NCI-H1417 (cell line): ENCODE data around the gene TFDP2.
"Not testable (repeated sequence)": the region's sequence is repeated elsewhere in the genome, so short reads cannot be mapped to it uniquely, and the experiment has no call there.

ENCODE experiments used
- DNase-seq, 3 experiments: peaks; one replicate each; lab custom pipeline; 2025; lab: John Stamatoyannopoulos, UW

TFDP2 gene

DNA sequence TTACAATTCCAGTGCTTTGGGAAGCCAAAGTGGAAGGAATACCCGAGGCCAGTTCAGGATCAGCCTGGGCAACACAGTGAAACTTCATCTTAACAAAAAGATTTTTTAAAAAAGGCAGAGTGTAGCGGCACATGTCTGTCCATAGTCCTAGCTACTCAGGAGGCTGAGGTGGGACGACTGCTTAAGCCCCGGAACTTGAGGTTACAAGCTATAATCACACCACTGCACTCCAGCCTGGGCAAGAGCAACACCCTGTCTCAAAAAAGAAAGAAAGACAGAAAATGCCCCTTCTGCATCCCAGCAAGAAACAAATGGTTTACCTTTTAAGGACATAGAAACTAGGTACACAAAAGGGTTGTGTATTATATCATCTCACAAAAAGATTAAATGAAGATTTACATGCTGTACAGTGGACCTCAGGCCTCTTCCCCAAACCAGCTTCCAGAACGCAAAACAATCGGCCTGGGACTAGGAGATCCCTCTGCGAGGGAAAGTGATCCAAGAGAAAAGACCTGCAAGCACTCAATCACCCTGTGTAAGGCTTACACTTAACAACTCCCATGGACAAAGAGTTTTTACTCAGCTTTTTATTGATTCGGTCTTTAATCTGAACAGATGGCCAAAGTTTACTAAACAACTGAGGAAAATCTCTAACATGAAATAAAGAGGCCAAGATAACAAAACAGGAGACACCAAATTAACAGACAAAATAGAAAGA lies 21.2 kb downstream of the TFDP2 start:
- no peak for DNase-seq

DNA sequence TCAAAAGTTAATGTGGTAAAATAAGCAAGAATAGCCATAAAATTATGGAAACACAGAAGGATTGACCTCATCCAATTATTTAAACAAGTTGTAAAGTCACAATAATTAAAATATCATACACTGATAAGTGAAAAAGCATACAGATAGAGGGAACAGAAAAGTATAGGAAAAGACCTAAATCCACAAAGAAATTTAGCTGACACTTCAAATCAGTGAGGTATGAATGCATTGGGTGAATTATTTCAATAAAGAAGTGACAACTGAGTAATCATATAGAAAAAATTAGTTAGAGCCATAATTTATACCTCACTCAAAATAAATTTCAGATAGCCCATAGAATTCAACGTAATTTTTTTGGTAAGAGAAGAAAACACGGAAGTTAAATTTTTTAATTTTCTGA lies 25.1 kb downstream of the TFDP2 start:
- no peak for DNase-seq

DNA sequence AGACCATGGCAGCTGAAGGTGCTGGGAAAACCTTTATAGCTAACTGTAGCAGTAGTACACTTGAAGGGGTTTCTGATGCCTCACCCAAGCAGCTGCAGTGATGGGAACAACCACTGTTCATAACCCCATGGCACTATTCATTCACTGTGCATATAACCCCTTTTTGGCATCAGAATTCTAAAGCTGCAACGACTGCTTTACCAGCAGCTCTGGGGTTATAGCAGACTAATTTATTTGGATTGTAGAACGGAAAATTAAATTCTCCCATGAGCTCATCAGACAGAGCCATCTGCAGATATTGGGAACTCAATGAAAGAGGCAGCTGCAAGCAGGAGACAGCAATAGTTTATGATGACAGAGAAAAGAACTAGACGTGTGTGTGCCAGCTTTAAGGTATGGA lies 28.6 kb downstream of the TFDP2 start:
- peak in 1 of 3 experiments; percentile 32 for DNase-seq

- no peak for DNase-seq
These were observed 30.4 kb downstream of the TFDP2 start for GRCh38 chr3:142118911-142119310.

DNA sequence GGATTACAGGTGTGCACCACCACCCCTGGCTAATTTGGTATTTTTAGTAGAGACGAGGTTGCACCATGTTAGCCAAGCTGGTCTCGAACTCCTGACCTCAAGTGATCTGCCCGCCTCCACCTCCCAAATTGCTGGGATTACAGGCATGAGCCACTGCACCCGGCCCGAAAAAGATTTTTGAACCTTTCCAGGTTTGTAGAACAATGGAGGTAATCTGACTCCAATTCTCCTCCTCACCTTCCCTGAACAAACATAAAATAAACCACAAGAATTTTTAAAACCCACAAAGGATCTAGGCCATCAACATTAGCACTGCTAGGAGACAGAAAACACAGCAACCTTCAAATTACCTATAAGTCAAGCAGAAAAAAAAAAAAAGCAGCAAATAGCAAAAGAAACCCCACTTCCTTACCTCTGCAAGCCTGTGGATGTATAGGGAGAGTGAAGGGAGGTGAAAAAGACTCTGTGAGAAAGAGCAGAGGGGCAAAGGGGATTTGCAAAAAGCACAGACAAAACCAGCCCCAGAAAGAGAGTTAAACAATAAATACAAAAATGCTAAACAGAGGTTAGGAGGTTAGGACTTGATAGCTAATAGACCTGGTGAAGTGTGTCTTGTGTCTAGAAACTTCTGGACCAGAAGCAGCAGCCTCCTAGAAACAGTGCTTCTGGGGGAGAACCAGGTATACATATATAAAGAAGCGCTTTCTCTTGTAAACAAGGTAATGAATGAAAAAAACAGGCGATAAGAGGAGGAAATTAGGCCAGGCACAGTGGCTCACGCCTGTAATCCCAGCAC lies 32.1 kb downstream of the TFDP2 start:
- DNase-seq, result peak in 1 of 3 experiments; percentile 79

GRCh38 chr3:142115867-142116668 lies 33.3 kb downstream of the TFDP2 start:
- DNase-seq, result no peak

DNA sequence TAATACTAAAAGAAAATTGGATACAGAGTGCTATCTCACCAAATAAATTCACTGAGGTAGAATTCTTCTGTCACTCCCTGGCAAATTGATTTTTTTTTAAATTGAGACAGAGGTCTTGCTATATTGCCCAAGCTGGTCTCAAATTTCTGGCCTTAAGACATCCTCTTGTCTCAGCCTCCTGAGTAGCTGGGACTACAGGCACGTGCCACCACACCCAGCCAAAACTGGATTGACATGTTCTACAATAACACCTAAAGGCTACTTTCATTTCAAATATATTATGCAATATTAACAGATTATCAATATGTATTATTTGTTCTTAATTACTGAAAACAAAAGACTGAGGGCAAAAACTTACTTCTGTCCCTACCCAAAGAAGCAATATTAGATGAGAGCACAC lies 36.7 kb downstream of the TFDP2 start:
- no peak for DNase-seq

DNA sequence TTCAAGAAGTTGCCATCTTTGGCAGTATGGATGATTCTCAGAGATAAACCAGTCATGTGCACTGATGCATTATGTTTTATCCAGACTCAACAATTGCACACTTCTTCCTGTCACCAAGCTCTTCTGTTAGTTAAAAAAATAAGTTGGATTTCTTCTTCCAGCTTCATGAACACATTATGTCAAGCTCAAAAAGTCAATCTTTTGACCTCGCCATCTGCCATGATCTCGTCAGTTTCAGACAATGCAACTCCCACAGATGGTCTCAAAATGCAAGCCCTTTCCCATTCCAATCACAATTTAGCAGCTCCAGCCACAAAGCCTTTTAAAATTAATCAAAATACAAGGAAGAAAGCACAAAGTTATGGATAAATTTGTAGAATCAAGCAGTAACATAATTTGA lies 42.8 kb downstream of the TFDP2 start:
- no peak for DNase-seq

DNA sequence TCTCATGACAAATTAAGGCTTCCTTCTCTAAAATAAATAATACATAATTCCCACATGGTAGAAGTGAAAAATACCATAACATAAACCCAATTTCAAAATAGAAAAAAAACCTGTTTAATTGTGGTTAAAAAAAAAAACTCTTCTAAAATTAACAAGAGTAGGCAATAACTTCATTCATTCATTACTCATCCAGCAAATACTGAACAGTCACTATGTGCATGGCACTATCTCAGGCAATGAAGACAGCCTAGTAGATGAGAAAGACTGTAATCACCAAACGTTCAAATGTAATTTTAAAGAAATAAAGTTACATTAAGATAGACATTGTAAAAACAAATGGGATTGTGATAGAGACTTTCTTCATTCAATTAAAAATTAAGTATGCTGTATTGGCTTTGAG lies 43.4 kb downstream of the TFDP2 start:
- no peak for DNase-seq

DNA sequence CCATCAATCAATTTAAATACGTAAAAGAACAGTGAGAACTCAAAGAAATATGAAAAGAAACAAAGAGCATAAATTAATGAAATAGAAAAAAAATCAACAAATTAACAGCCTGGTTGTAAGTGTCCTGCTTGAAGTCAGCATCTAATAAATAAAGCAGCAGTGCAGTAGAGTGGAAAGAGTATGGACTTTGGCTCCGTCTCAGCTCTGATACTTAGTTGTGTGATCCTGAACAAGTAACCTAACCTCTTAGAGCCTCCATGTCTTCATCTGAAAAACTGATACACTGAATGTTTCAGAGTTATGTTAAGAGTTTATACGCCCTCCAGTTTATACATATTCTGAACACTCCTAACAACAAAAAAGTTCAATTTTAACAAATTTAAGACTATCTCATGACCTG lies 44.6 kb downstream of the TFDP2 start:
- DNase-seq, result no peak

- no peak for DNase-seq
These were observed 50.4 kb downstream of the TFDP2 start for GRCh38 chr3:142098964-142099363.

DNA sequence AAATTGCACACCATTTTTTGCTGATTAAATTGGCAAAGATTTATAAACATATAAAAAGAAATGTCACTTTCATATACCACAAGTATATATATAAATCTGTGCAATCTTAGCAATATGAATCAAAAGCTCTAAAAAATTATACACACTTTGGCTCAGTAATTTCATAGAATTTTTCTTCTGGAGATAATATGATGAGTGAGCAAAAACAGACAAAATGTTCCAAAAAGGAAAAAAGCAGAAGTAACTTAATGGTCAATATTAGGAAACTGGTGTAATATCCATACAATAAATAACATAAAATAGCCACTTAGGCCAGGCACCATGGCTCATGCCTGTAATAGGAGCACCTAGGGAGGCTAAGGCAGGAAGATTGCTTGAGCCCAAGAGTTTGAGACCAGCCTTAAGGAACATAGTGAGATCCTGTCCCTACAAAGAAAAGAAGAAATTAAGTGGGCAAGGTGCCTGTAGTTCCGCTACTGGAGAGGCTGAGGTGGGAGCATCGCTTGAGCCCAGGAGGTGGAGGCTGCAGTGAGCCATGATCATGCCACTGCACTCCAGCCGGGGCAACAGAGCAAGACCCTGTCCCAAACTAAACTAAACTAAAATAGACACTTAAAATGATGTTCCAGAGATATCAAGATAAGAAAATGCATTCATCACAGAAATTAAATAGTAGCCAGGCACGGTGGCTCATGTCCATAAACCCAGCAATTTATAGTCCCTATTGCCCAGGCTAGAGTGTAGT lies 52.1 kb downstream of the TFDP2 start:
- DNase-seq, result no peak

DNA sequence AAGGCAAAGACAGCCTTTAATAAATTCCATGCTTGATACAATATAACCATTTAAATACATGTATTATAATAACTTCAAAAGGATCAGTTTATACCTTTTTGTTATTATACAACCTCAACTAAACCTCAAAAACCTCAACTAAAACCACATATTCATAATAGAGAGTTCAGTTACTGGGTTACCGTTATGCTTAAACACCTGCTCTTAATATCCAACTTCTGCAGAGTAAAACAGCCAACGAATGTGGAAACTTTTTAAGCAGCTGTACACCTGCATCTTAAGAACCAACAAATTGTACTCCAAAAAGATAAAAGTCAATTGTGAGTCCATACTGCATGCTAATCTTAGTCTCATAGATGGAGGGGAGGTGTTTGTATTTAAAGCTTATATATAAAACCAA lies 53.5 kb downstream of the TFDP2 start:
- DNase-seq, result no peak

DNA sequence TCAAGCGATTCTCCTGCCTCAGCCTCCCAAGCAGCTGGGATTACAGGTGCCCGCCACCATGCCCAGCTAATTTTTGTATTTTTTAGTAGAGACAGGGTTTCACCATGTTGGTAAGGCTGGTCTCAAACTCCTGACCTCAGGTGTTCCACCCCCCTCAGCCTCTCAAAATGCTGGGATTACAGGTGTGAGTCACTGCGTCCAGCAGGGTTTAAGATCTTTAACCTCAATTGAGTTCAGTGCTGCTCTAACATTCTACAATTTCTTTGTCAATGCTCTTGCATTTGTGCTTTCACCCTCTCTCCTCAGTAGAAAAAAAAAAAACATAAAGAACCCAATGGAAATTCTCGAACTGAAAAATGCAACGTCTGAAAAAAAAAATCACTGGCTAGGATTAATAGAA lies 60.4 kb downstream of the TFDP2 start:
- DNase-seq, result not testable (repeated sequence)

- no peak for DNase-seq
These were observed 60.8 kb downstream of the TFDP2 start for GRCh38 chr3:142088522-142088921.

- no peak for DNase-seq
These were observed 61.7 kb downstream of the TFDP2 start for GRCh38 chr3:142087676-142088075.

DNA sequence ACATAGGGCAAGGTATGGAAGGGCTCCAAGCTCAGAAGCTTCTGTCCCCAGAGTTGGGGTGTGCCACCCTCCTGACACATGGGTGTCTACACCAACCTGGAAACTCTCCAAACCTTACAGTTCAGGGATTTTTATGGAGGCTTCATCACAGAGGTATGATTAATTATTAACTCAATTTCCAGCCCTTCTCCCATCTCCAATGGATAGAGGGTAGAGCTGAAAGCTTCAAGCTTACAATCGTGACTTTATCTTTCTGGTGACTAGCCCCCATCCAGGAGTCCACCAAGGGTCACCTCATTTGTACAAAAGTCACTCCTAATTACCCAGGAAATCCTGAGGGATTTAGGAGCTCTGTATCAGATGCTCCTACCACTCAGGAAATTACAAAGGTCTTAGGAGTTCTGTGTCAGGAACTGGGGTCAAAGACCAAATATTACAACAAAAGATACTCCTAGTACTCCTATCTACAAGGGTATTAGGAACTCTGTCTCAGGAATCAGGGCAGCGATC lies 62.7 kb downstream of the TFDP2 start:
- no peak for DNase-seq

DNA sequence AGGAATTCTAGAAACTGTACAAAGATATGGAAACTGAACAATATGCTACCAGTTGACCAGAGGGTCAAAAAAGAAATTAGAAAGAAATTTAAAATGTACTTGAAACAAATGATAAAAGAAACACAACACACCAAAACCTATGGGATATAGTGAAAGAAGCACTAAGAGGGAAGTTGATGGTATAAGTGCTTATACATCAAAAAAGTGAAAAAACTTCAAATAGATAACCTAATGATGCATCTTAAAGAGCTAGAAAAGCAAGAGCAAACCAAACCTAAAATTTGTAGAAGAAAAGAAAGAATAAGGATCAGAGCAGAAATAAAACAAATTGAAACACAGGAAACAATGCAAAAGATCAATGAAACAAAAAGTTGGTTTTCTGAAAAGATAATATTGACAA lies 68.2 kb downstream of the TFDP2 start:
- no peak for DNase-seq

DNA sequence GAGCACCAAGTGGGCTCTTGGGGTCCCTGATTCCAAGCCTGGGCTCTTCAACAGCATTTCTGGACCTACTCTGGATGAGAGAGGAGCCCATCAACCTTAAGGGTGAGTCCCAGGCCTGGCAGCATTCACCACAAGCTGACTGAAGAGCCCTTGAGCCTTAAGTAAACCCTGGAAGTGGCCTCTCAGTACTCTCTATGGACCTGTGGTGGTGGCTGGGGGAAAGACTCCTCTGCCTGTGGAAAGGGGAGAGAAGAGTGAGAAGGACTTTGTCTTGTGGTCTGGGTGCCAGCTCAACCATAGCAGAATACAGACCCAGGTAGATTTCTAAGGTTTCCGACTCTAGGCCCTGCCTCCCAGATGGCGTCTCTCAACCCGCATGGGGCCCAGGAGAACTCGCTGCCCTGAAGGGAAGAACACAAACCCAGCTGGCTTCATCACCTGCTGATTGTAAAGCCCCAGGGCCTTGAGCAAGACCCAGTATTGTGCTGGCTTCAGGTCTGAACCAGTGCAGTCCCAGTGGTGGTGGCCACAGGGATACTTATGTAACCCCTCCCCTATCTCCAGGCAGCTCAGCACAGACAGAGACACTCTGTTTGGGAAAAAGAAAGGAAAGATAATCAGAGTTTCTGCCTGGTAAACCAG lies 71.4 kb downstream of the TFDP2 start:
- peak in 1 of 3 experiments; percentile 88 for DNase-seq

DNA sequence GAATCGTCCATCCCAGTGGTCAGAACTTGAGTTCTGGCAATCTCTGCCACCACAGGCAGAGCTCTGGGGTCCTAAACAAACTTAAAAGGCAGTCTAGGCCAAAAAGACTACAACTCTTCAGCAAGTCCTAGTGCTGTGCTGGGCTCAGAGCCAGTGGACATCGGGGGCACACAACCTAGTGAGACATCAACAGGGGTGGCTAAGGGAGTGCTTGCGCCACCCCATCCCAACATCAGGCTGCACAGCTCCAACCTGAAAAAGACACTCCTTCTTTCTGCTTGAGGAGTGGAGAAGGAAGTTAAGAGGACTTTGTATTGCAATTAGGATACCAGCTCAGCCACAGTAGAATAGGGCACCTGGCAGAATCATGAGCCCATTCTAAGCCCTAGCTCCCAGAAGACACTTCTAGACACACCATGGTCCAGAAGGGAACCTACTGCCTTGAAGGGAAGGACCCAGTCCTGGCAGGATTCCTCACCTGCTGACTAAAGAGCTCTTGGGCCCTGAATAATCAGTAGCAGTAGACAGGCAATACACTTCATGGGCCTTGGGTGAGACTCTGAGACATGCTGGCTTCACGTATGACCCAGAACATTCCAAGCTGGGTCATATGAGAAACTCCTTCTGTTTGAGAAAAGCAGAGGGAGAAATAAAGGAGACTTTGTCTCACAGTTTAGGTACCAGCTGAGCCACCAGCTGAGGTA lies 72.0 kb downstream of the TFDP2 start:
- no peak for DNase-seq

DNA sequence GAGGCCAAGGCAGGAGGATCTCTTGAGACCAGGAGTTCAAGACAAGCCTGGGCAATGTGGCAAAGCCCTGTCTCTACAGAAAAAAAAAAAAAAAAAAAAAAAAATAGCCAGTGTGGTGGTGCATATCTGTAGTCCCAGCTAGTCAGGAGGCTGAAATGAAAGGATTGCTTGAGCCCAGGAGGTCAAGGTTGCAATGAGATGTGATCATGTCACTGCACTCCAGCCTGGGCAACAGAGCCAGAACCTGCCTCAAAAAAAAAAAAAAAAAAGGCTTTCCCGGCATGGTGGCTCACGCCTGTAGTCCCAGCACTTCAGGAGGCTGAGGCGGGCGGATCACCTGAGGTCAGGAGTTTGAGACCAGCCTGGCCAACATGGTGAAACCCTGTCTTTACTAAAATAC lies 73.7 kb downstream of the TFDP2 start:
- not testable (repeated sequence) for DNase-seq
